Stimulated activated CD8-positive, alpha-beta memory T cell treated with anti-CD3 and anti-CD28 coated beads, Interleukin-2, amount 100 ng/mL, for 48 hours (primary cell): ENCODE results near the gene GBX1.

ENCODE experiments used
- DNase-seq, 2 donors: peaks; one replicate each; pipeline ENCODE4 v3.0.0-alpha.2; 2020; ENCODE audit warnings: low read depth in 2 of 2

The GBX1 gene

GRCh38 chr7:151114151-151115090, 53.1 kb downstream of the GBX1 start:
- DNase-seq = no peak

GRCh38 chr7:151113344-151114150, 53.9 kb downstream of the GBX1 start:
- DNase-seq = no peak

GRCh38 chr7:151110941-151111645, 56.4 kb downstream of the GBX1 start:
- peak; percentile 58 to 62 for DNase-seq

DNA sequence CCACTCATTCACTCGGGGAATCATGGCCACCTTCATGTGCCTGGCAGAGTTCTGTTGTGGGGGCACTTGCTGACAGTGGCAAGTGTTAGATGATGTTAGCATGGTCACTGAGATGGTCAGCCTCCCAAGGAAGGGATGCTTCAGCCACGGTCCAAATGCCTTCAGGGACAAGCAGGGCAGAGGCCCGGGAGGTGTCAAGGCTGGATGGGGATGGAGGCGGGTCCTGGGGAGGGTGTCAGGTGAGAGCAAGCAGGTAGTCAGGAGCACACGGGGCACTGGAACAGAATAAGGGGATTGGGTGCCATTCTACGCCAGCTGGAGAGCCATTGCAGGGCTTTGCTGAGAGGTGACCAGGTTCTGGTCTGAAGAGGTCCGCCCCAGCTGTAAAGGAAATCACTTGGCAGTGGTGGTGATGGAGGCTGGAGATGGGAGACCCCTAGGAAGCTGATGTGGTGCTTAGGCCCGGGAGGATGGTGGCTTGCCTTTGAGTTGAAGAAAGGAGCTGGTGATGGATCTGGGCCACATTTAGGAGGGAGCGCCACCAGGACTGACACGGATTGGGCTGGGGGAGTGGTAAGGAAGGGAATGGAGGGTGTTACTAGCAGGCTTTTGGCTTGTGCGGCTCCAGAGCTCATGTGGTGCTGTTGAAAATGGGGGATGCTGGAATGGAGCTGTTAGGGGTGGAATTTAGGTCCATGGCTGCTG, 57.1 kb downstream of the GBX1 start:
- DNase-seq = no peak

- DNase-seq = no peak
These were observed 58.1 kb downstream of the GBX1 start for GRCh38 chr7:151109094-151110048.

DNA sequence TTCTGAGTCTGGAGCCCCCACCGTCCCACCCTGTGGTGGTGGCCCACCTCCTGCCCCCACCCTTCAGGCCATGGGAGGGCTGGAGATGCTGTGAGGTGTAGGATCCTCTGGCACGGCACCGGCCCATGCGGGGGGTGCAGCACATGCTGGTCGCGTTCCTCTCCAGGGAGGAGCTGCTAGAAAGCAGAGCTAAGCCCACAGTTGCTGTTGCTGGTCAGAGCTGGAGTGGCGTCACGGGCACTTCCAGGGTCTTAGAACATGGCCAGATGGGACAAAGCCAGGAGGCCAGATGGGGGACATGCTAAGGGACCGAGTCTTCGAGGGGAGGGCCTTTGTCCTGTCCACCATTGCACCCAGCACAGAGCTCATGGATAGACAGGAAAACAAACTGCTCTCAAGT, 59.6 kb downstream of the GBX1 start:
- DNase-seq = no peak

GRCh38 chr7:151104411-151105235, 62.9 kb downstream of the GBX1 start:
- no peak for DNase-seq

DNA sequence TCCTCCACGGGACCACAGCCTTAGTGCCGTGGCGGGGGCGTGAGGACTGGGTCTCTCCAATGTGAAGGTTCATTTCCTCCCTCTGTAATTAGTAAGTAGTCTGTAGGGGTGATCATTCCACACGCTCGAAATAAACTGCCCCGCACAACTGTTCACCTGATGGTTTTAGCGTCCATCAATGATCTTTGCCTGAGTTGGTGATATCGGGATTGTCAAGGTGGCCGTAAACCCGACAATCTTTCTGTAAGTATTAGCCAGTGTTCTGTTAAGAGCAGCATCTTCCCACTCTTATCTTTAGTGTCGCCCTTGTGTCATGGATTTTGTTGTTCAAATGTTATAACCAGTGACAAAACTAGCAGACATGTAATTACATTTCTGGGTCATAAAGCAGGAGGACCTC, 63.5 kb downstream of the GBX1 start:
- no peak for DNase-seq

- no peak for DNase-seq
These were observed 64.5 kb downstream of the GBX1 start for GRCh38 chr7:151102991-151103390.

DNA sequence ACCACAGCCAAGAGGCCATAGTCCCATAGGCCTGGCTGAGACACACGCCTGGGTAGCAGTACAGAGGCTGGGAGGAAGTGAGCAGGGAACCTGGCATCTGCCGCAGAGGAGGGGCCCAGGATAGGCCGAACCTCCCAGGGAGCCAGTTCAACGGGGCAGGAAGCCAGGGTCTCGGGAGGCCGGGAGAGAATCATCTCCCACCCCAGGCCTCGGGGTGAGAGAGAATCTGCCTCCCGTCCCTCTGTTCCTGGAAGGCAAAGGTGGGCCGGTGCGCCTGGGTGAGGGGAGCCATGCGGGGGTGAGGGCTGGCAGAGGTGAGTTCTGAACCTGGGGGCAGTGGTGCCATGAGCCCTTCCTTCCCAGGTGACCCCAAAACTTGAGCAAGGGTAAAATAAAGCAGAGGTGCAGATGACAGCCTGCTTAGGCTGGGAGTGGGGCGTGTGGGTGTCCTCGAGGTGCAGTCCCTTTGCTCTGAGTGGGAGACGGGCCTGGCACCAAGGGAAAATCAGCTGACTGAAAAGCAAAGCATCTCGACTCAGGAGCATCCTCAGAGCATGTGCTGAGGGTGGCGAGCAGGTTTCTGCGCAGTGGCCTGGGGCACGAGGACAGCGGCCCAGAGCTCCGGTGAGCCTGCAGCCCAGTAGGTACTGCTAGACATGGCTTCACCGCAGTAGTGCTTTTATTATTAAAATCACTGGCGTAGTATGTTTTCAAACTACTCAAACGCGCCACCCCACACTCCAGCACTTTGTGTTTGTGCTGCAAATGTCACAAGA, 65.7 kb downstream of the GBX1 start:
- DNase-seq = no peak

GRCh38 chr7:151100921-151101320, 66.6 kb downstream of the GBX1 start:
- no peak for DNase-seq

GRCh38 chr7:151099486-151100211, 67.8 kb downstream of the GBX1 start:
- no peak for DNase-seq
